Measurements from ENCODE around the gene FAM168B.

FAM168B gene

GRCh38 chr2:131048641-131049040 lies 44.6 kb downstream of the FAM168B start:
- no peak overlapping the region for H3K4me3 ChIP-seq (replicated peaks; ENCODE audit: low read depth, low read length)
- H3K36me3 ChIP-seq (ENCODE audit: control insufficient read depth, insufficient read depth, low read length), result peaks cover 26% of the 10 kb centered on the region
- DNase-seq (ENCODE audit: extremely low read depth, insufficient read length), result no peak
- TF ChIP-seq CTCF (IDR thresholded peaks at IDR 0.05; ENCODE audit: insufficient read depth, low read length, poor library complexity, severe bottlenecking), result no peak
- no peaks in the 10 kb centered on the region for H3K27me3 ChIP-seq (replicated peaks; ENCODE audit: control insufficient read depth, insufficient read depth, low read length)

- H3K27me3 ChIP-seq (replicated peaks; ENCODE audit: control insufficient read depth, insufficient read depth, low read length), result no peaks in the 10 kb centered on the region
- no peak overlapping the region for H3K4me3 ChIP-seq (replicated peaks; ENCODE audit: low read depth, low read length)
- no peak for DNase-seq (ENCODE audit: extremely low read depth, insufficient read length)
- TF ChIP-seq CTCF (IDR thresholded peaks at IDR 0.05; ENCODE audit: insufficient read depth, low read length, poor library complexity, severe bottlenecking), result no peak
- peaks cover 26% of the 10 kb centered on the region for H3K36me3 ChIP-seq (ENCODE audit: control insufficient read depth, insufficient read depth, low read length)
Observed at GRCh38 chr2:131047920-131048560, 45.2 kb downstream of the FAM168B start.

- Histone ChIP-seq H3K27me3 (replicated peaks; ENCODE audit: control insufficient read depth, insufficient read depth, low read length) (no peaks in the 10 kb centered on the region), H3K4me3 (replicated peaks; ENCODE audit: low read depth, low read length) (no peak overlapping the region), H3K36me3 (ENCODE audit: control insufficient read depth, insufficient read depth, low read length) (peaks cover 18% of the 10 kb centered on the region)
- TF ChIP-seq CTCF (IDR thresholded peaks at IDR 0.05; ENCODE audit: insufficient read depth, low read length, poor library complexity, severe bottlenecking), result no peak
- no peak for DNase-seq (ENCODE audit: extremely low read depth, insufficient read length)
Observed at GRCh38 chr2:131046918-131047652, 46.2 kb downstream of the FAM168B start.

- Histone ChIP-seq H3K4me3 (replicated peaks; ENCODE audit: low read depth, low read length) (no peak overlapping the region), H3K27me3 (replicated peaks; ENCODE audit: control insufficient read depth, insufficient read depth, low read length) (no peaks in the 10 kb centered on the region), H3K36me3 (ENCODE audit: control insufficient read depth, insufficient read depth, low read length) (peaks cover 16% of the 10 kb centered on the region)
- no peak for DNase-seq (ENCODE audit: extremely low read depth, insufficient read length)
- TF ChIP-seq CTCF (IDR thresholded peaks at IDR 0.05; ENCODE audit: insufficient read depth, low read length, poor library complexity, severe bottlenecking), result no peak
Observed at GRCh38 chr2:131046028-131046917, 47.0 kb downstream of the FAM168B start.

- no peak for TF ChIP-seq CTCF (IDR thresholded peaks at IDR 0.05; ENCODE audit: insufficient read depth, low read length, poor library complexity, severe bottlenecking)
- Histone ChIP-seq H3K4me3 (replicated peaks; ENCODE audit: low read depth, low read length) (no peak overlapping the region), H3K36me3 (ENCODE audit: control insufficient read depth, insufficient read depth, low read length) (peaks cover 13% of the 10 kb centered on the region), H3K27me3 (replicated peaks; ENCODE audit: control insufficient read depth, insufficient read depth, low read length) (no peaks in the 10 kb centered on the region)
- no peak for DNase-seq (ENCODE audit: extremely low read depth, insufficient read length)
Observed at GRCh38 chr2:131045286-131046027, 47.8 kb downstream of the FAM168B start.

Measured in GM06990 (cell line).